Measurements from ENCODE around the gene GHRH.

The GHRH gene

DNA sequence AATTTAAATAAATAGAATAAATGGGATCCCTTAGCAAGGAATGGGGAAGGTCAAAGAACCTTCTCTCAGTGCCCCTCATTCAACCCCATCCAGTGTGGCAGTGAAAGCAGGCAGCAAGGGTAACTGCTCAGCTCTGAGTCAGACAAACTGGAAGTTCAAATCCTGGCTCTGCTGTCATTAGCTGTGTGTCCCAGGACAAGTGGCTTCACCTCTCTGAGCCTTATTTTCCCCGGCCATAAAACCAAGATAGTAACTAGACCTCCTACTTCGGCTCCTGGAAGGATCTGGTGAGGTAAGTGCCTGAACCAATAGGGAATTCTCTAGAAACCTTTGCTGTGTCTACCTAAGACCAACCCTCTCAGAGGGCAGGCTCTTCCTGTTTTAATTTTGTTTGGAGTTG is 4.1 kb downstream of the GHRH start:
- H4K91ac ChIP-seq (ENCODE audit: low read length), result no peak overlapping the region
- H3K27ac ChIP-seq (ENCODE audit: low read length, poor library complexity, severe bottlenecking), result no peak overlapping the region
- no peak overlapping the region for H4K8ac ChIP-seq (ENCODE audit: low read length)
- H3K4me3 ChIP-seq (ENCODE audit: insufficient read depth in 1 of 2, low read depth in 1 of 2, low read length in 2 of 2), result no peak overlapping the region
- H2BK120ac ChIP-seq (ENCODE audit: low read depth, low read length), result no peak overlapping the region
- H3K9me3 ChIP-seq (ENCODE audit: control insufficient read depth, low read length), result peaks cover 8% of the 10 kb centered on the region
- no peak overlapping the region for H3K18ac ChIP-seq (ENCODE audit: low read depth in 1 of 2, low read length in 2 of 2)
- H3K79me1 ChIP-seq (replicated peaks; ENCODE audit: low read length, poor library complexity, severe bottlenecking), result no peaks in the 10 kb centered on the region
- no peak overlapping the region for H3K4me2 ChIP-seq (ENCODE audit: low read length, poor library complexity, severe bottlenecking)
- peaks cover 5% of the 10 kb centered on the region for H3K4me1 ChIP-seq (ENCODE audit: control insufficient read depth, insufficient read depth, low read depth, low read length)
- WGBS, result no CpG with 5 or more reads among the region's 2 CpGs
- H3K23ac ChIP-seq (ENCODE audit: low read length in 2 of 2), result no peak overlapping the region
- H2BK5ac ChIP-seq (ENCODE audit: low read depth, low read length, poor library complexity, severe bottlenecking), result no peak overlapping the region
- no peak overlapping the region for H2BK12ac ChIP-seq (ENCODE audit: low read length in 2 of 2)
- H2AK5ac ChIP-seq (ENCODE audit: low read length, severe bottlenecking), result no peak overlapping the region
- H3K27me3 ChIP-seq (ENCODE audit: control insufficient read depth in 1 of 2, insufficient read depth in 1 of 2, low read length in 2 of 2), result peaks cover 55 to 74% of the 10 kb centered on the region in 2 experiments
- no peak overlapping the region for H2BK15ac ChIP-seq (ENCODE audit: low read depth, poor library complexity, severe bottlenecking)
- H3K14ac ChIP-seq (ENCODE audit: low read length in 2 of 2), result no peak overlapping the region
- no peak overlapping the region for H3K9ac ChIP-seq (ENCODE audit: low read length)
- no peaks in the 10 kb centered on the region for H3K36me3 ChIP-seq (ENCODE audit: control insufficient read depth in 1 of 2, insufficient read depth in 2 of 2, low read depth in 1 of 2, low read length in 2 of 2)
- no peak for DNase-seq
- H3K4ac ChIP-seq (ENCODE audit: low read depth in 1 of 2, low read length in 2 of 2), result no peak overlapping the region
- no peak overlapping the region for H2AFZ ChIP-seq (ENCODE audit: low read depth, low read length)

DNA sequence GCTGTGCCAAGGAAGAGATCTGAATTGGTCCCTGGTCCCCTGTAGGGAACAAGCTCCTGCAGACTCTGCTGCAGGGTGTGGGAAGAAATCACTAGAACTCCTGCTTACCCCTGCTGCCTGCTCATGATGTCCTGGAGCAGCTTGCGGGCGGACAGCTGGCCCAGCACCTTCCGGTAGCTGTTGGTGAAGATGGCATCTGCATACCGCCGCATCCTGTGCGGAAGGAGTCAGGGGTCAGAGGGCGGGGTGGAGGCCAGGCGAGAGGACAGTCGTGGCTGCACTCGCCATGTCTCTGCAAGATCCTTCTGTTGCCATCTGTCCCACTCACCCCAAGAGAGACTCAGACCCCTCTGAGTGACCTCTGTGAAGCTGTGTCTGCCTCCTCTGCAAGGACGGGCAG is 5.3 kb downstream of the GHRH start:
- no peak overlapping the region for H4K8ac ChIP-seq (ENCODE audit: low read length)
- no peak overlapping the region for H2BK120ac ChIP-seq (ENCODE audit: low read depth, low read length)
- no peak overlapping the region for H3K27ac ChIP-seq (ENCODE audit: low read length, poor library complexity, severe bottlenecking)
- no peak overlapping the region for H3K4me2 ChIP-seq (ENCODE audit: low read length, poor library complexity, severe bottlenecking)
- peaks cover 5% of the 10 kb centered on the region for H3K4me1 ChIP-seq (ENCODE audit: control insufficient read depth, insufficient read depth, low read depth, low read length)
- H3K23ac ChIP-seq (ENCODE audit: low read length in 2 of 2), result no peak overlapping the region
- DNase-seq, result no peak
- H4K91ac ChIP-seq (ENCODE audit: low read length), result no peak overlapping the region
- H2AFZ ChIP-seq (ENCODE audit: low read depth, low read length), result no peak overlapping the region
- WGBS, result 90% methylated on average over 11 of the region's 11 CpGs
- peaks cover 8% of the 10 kb centered on the region for H3K9me3 ChIP-seq (ENCODE audit: control insufficient read depth, low read length)
- no peak overlapping the region for H3K4me3 ChIP-seq (ENCODE audit: insufficient read depth in 1 of 2, low read depth in 1 of 2, low read length in 2 of 2)
- no peak overlapping the region for H2BK15ac ChIP-seq (ENCODE audit: low read depth, poor library complexity, severe bottlenecking)
- H3K18ac ChIP-seq (ENCODE audit: low read depth in 1 of 2, low read length in 2 of 2), result no peak overlapping the region
- H2BK12ac ChIP-seq (ENCODE audit: low read length in 2 of 2), result no peak overlapping the region
- no peaks in the 10 kb centered on the region for H3K79me1 ChIP-seq (replicated peaks; ENCODE audit: low read length, poor library complexity, severe bottlenecking)
- H2AK5ac ChIP-seq (ENCODE audit: low read length, severe bottlenecking), result no peak overlapping the region
- peaks cover 51 to 62% of the 10 kb centered on the region in 2 experiments for H3K27me3 ChIP-seq (ENCODE audit: control insufficient read depth in 1 of 2, insufficient read depth in 1 of 2, low read length in 2 of 2)
- H3K4ac ChIP-seq (ENCODE audit: low read depth in 1 of 2, low read length in 2 of 2), result no peak overlapping the region
- no peaks in the 10 kb centered on the region for H3K36me3 ChIP-seq (ENCODE audit: control insufficient read depth in 1 of 2, insufficient read depth in 2 of 2, low read depth in 1 of 2, low read length in 2 of 2)
- no peak overlapping the region for H2BK5ac ChIP-seq (ENCODE audit: low read depth, low read length, poor library complexity, severe bottlenecking)
- H3K14ac ChIP-seq (ENCODE audit: low read length in 2 of 2), result no peak overlapping the region
- no peak overlapping the region for H3K9ac ChIP-seq (ENCODE audit: low read length)

DNA sequence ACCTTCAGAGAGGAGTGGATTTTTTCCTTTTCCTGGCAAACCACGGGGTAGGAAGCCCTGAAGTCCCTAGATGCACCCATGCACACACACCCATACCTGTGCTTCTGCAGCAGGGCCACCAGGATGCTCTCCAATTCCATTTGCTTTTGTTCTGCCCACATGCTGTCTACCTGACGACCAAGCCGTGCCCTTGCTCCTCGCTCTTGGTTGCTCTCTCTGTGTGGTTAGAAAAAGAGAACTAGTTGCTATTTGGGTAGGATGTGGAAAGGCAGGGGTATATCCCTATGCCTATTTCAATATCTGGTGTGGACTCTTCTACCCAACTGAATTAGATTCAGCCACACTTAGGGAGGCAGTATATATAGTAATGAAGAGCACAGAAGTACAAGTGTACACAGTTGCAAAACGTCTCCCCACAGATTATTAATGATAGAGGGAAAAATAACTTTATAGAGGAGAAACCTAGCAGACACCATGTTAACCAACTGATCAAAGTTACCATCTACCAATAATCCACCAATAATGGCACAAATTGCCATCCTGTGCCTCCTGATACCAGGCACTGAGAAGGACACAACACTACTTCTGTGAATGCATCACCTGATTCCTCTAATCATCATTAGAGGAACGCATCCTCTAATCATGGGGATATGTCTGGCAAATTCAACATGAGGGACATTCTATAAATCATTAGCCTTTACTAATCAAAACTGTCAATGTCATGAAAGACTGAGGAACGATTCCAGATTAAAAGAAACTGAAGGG is 7.3 kb downstream of the GHRH start:
- Histone ChIP-seq H3K23ac (ENCODE audit: low read length in 2 of 2) (no peak overlapping the region), H2AK5ac (ENCODE audit: low read length, severe bottlenecking) (no peak overlapping the region), H3K27ac (ENCODE audit: low read length, poor library complexity, severe bottlenecking) (no peak overlapping the region), H3K4ac (ENCODE audit: low read depth in 1 of 2, low read length in 2 of 2) (no peak overlapping the region), H3K9ac (ENCODE audit: low read length) (no peak overlapping the region), H4K8ac (ENCODE audit: low read length) (no peak overlapping the region), H2BK15ac (ENCODE audit: low read depth, poor library complexity, severe bottlenecking) (no peak overlapping the region), H3K4me3 (ENCODE audit: insufficient read depth in 1 of 2, low read depth in 1 of 2, low read length in 2 of 2) (no peak overlapping the region), H3K4me1 (ENCODE audit: control insufficient read depth, insufficient read depth, low read depth, low read length) (peaks cover 5% of the 10 kb centered on the region), H2BK5ac (ENCODE audit: low read depth, low read length, poor library complexity, severe bottlenecking) (no peak overlapping the region), H3K36me3 (ENCODE audit: control insufficient read depth in 1 of 2, insufficient read depth in 2 of 2, low read depth in 1 of 2, low read length in 2 of 2) (no peaks in the 10 kb centered on the region), H3K27me3 (ENCODE audit: control insufficient read depth in 1 of 2, insufficient read depth in 1 of 2, low read length in 2 of 2) (peaks cover 32 to 42% of the 10 kb centered on the region in 2 experiments), H3K4me2 (ENCODE audit: low read length, poor library complexity, severe bottlenecking) (no peak overlapping the region), H3K79me1 (replicated peaks; ENCODE audit: low read length, poor library complexity, severe bottlenecking) (no peaks in the 10 kb centered on the region), H3K18ac (ENCODE audit: low read depth in 1 of 2, low read length in 2 of 2) (no peak overlapping the region), H2AFZ (ENCODE audit: low read depth, low read length) (no peak overlapping the region), H2BK120ac (ENCODE audit: low read depth, low read length) (no peak overlapping the region), H3K9me3 (ENCODE audit: control insufficient read depth, low read length) (peaks cover 8% of the 10 kb centered on the region), H3K14ac (ENCODE audit: low read length in 2 of 2) (no peak overlapping the region), H4K91ac (ENCODE audit: low read length) (no peak overlapping the region), H2BK12ac (ENCODE audit: low read length in 2 of 2) (no peak overlapping the region)
- 83% methylated on average over 6 of the region's 7 CpGs for WGBS
- no peak for DNase-seq

- Histone ChIP-seq H3K4me2 (ENCODE audit: low read length, poor library complexity, severe bottlenecking) (no peak overlapping the region), H2BK12ac (ENCODE audit: low read length in 2 of 2) (no peak overlapping the region), H2AFZ (ENCODE audit: low read depth, low read length) (no peak overlapping the region), H3K27me3 (ENCODE audit: control insufficient read depth in 1 of 2, insufficient read depth in 1 of 2, low read length in 2 of 2) (peaks cover 20 to 30% of the 10 kb centered on the region in 2 experiments), H4K91ac (ENCODE audit: low read length) (no peak overlapping the region), H4K8ac (ENCODE audit: low read length) (no peak overlapping the region), H3K79me1 (replicated peaks; ENCODE audit: low read length, poor library complexity, severe bottlenecking) (no peaks in the 10 kb centered on the region), H2AK5ac (ENCODE audit: low read length, severe bottlenecking) (no peak overlapping the region), H3K23ac (ENCODE audit: low read length in 2 of 2) (no peak overlapping the region), H3K4ac (ENCODE audit: low read depth in 1 of 2, low read length in 2 of 2) (no peak overlapping the region), H2BK120ac (ENCODE audit: low read depth, low read length) (no peak overlapping the region), H3K27ac (ENCODE audit: low read length, poor library complexity, severe bottlenecking) (no peak overlapping the region), H2BK15ac (ENCODE audit: low read depth, poor library complexity, severe bottlenecking) (no peak overlapping the region), H3K18ac (ENCODE audit: low read depth in 1 of 2, low read length in 2 of 2) (no peak overlapping the region), H3K9me3 (ENCODE audit: control insufficient read depth, low read length) (peaks cover 8% of the 10 kb centered on the region), H3K4me1 (ENCODE audit: control insufficient read depth, insufficient read depth, low read depth, low read length) (peaks cover 1% of the 10 kb centered on the region), H3K4me3 (ENCODE audit: insufficient read depth in 1 of 2, low read depth in 1 of 2, low read length in 2 of 2) (no peak overlapping the region), H2BK5ac (ENCODE audit: low read depth, low read length, poor library complexity, severe bottlenecking) (no peak overlapping the region), H3K36me3 (ENCODE audit: control insufficient read depth in 1 of 2, insufficient read depth in 2 of 2, low read depth in 1 of 2, low read length in 2 of 2) (no peaks in the 10 kb centered on the region), H3K9ac (ENCODE audit: low read length) (no peak overlapping the region), H3K14ac (ENCODE audit: low read length in 2 of 2) (no peak overlapping the region)
- WGBS, result 94% methylated on average over 12 of the region's 12 CpGs
- no peak for DNase-seq
Observed at GRCh38 chr20:37253087-37253486, 8.5 kb downstream of the GHRH start.

Data from mesenchymal stem cell (in vitro differentiated cells and primary cell).